ENCODE results near the gene ATP11A. TPM values are rescaled to one million over a fixed set of nuclear protein-coding genes. Genes with fewer than 3 reads are reported as not detected.

ATP11A gene
- total RNA-seq, 6 experiments from 2014 or later = 24.3 to 57.4 (median 33.1) TPM

DNA sequence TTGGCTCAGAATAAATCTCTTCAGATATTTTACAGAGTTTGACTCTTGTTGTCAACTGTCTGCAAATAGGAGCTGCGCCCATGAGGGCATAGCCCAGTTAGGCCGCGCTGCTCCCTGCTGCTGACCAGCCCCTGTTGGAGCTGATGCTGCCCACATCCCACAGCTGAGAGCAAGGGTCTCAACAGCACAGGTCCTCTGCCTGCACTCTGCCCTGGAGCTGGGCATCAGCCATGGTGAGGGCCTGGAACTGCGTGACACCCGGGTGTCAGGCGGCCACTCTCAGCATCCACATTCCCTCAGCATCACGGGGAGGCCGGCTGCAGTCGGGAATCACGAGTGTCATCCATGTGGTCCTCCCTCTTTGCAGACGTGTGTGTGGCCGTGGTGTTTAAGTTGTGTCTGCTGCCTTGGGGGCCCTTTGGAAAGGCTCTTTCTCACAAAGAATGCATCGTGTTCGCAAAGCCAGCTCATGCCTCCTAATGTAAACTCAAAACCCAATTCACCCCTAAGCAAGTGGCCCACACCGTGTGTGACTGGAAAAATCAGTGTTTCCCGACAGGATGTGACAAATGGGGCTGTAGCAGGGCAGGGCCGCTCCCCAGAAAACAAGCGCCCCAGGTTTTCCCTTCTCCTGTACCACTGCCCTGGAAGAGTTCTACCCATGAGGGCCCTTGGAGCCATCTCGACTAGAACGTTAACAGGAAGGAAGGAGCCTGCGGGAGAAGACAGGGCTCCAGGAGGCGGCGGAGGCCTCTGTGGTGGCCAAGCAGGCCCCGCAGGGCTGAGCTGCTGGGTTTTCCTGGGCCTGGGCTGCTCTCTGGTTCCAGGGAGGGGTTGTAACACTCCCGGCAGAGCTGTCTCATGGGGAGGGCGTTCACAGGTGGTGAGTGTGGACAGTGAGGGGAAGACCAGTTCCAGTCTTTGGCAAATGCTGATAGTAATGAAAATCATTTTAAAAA lies 20.3 kb downstream of the ATP11A start:
- no peaks in the 10 kb centered on the region for H3K27me3 ChIP-seq
- H3K9me3 ChIP-seq = no peaks in the 10 kb centered on the region
- ATAC-seq (no peak), DNase-seq (peak in 1 of 3 donors; percentile 37)
- peaks cover 0 to 16% (median 6%) of the 10 kb centered on the region in 4 donors for H3K4me1 ChIP-seq
- H3K36me3 ChIP-seq = no peaks in the 10 kb centered on the region
- WGBS (ENCODE audit: insufficient coverage, low coverage, low lambda C conversion rate, missing lambda C conversion rate) = 86% methylated on average over 5 of the region's 26 CpGs
- intact Hi-C loops (cut with DNase I) = no loop called here
- no peak for TF ChIP-seq POLR2A (IDR thresholded peaks at IDR 0.05)
- TF ChIP-seq, protein P1, sequence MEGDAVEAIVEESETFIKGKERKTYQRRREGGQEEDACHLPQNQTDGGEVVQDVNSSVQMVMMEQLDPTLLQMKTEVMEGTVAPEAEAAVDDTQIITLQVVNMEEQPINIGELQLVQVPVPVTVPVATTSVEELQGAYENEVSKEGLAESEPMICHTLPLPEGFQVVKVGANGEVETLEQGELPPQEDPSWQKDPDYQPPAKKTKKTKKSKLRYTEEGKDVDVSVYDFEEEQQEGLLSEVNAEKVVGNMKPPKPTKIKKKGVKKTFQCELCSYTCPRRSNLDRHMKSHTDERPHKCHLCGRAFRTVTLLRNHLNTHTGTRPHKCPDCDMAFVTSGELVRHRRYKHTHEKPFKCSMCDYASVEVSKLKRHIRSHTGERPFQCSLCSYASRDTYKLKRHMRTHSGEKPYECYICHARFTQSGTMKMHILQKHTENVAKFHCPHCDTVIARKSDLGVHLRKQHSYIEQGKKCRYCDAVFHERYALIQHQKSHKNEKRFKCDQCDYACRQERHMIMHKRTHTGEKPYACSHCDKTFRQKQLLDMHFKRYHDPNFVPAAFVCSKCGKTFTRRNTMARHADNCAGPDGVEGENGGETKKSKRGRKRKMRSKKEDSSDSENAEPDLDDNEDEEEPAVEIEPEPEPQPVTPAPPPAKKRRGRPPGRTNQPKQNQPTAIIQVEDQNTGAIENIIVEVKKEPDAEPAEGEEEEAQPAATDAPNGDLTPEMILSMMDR (IDR thresholded peaks at IDR 0.05) = no peak
- H3K27ac ChIP-seq = peak overlapping the region in 1 of 3 donors; percentile 83
- H3K4me3 ChIP-seq = no peak overlapping the region

DNA sequence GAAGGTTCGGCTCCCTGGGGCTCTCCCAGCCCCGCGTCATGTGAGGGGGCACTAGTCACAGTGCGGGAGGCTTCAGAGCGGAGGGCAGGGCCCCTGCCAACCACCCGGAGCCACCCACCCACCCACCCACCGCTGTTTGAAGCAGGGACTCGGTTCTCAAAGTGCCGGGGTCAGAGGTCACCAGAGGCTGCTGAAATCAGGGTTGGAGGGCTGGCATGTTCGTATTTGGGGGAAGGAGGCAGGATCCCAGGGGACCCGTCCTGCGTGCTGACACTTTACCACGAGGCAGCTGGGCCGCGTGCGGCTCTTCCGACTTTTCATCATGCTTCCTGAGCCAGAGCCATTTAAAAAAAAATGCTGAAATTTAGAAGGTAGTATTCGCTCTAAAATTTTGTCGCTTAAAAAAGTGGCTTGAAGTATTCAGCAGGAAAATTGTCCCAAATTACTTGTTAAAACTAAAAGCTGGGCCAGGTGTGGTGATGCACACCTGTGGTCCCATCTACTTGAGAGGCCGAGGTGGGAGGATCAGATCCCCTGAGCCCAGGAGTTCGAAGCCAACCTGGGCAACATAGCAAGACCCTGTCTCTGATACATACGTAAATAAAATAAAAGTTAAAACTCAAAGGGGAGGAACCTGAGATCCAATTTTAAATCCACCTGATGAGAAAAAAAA lies 21.2 kb downstream of the ATP11A start:
- Histone ChIP-seq H3K27ac (peak overlapping the region; percentile 53 to 83 (median 70)), H3K27me3 (no peaks in the 10 kb centered on the region), H3K4me1 (peaks cover 0 to 16% (median 6%) of the 10 kb centered on the region in 4 donors), H3K9me3 (no peaks in the 10 kb centered on the region), H3K36me3 (no peaks in the 10 kb centered on the region), H3K4me3 (no peak overlapping the region)
- intact Hi-C loops (cut with DNase I) = no loop called here
- no peak for ATAC-seq
- peak in 1 of 3 donors; percentile 44 for DNase-seq
- 80% methylated on average over 13 of the region's 22 CpGs for WGBS (ENCODE audit: insufficient coverage, low coverage, low lambda C conversion rate, missing lambda C conversion rate)
- TF ChIP-seq POLR2A (IDR thresholded peaks at IDR 0.05) = no peak
- TF ChIP-seq, protein P1 (IDR thresholded peaks at IDR 0.05) = no peak

DNA sequence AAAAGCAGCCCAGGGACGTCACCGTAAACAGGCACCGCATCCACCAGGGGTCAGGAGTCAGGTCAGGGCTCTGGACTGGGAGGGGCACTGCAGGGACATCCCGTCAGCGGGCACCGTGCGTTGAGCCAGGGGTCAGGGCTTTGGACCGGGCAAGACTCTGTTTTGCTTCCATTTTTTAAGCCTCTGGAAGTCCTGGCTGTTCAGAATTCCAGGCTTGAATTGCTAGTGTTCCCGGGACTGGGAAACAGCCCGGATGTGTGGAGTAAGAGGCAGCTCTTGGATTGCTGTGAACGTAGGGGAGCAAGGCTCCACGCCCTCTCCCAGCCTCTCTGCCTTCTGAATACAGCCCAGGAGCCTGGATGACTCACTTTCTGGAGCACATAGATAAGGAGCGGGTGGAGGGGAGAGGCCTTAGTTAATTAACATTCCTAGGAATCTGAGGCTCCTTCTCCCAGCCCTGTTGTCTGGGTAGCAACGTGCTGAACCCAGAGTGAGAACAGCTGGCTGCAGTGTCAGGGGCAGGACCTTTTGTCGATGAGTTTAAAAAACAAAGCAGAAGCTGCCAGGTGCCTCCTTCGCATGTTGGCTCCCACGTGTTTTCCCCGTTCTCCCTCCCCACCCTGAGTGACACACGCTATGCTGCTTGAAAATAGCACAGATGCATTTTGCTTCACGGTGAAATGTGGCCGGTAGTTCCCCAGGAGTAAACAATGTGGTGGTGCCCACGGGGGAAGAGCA lies 21.9 kb downstream of the ATP11A start:
- TF ChIP-seq, protein P1 (IDR thresholded peaks at IDR 0.05) = peak in 2 of 4 donors; percentile 26 to 40
- no peak for TF ChIP-seq POLR2A (IDR thresholded peaks at IDR 0.05)
- Histone ChIP-seq H3K27me3 (no peaks in the 10 kb centered on the region), H3K36me3 (no peaks in the 10 kb centered on the region), H3K4me1 (peaks cover 0 to 16% (median 6%) of the 10 kb centered on the region in 4 donors), H3K9me3 (no peaks in the 10 kb centered on the region), H3K4me3 (no peak overlapping the region), H3K27ac (peak overlapping the region; percentile 53 to 83 (median 70))
- intact Hi-C loops (cut with DNase I) = no loop called here
- DNase-seq (peak; percentile 73 to 84 (median 81)), ATAC-seq (peak; percentile 86 to 90 (median 87))
- 20% methylated on average over 15 of the region's 22 CpGs for WGBS (ENCODE audit: insufficient coverage, low coverage, low lambda C conversion rate, missing lambda C conversion rate)

DNA sequence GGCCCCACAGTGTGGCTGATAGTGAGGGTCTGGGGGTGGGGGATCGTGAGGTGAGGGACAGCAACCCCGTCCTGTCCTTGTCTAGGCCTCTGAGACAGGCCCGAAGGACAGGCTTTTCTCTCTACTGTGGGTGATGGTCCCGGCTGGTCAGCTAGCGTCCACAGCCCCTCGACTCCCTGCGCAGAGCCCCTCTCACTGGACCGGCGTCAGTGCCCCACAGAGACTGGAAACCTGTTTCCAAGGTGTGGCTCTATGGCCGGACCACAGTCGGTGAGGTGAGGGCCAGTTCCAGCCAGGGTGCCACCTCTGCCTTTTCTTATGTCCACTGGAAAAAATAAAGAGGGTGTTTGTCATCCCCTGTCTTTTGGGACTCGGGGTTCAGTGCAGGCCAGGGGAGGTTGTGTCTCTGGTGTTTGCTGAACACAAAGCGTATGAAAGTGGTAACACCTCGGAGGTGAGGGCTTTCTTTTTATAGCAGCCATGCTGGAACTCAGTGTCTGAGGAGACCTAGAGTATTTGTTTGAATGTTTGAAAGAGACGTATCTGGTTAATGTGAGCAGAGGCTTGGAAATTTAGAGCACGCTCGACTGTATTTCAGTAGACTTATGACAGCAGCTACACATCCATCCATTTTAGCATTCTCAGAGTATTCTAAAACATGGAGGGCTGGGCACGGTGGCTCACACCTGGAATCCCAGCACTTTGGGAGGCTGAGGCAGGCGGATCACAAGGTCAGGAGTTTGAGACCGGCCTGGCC lies 22.8 kb downstream of the ATP11A start:
- no peak for ATAC-seq
- no peak overlapping the region for H3K4me3 ChIP-seq
- WGBS (ENCODE audit: insufficient coverage, low coverage, low lambda C conversion rate, missing lambda C conversion rate) = 93% methylated on average over 6 of the region's 20 CpGs
- intact Hi-C loops (cut with DNase I) = no loop called here
- H3K27ac ChIP-seq = peak overlapping the region; percentile 53 to 83 (median 70)
- TF ChIP-seq, protein P1 (IDR thresholded peaks at IDR 0.05) = no peak
- no peak for TF ChIP-seq POLR2A (IDR thresholded peaks at IDR 0.05)
- H3K27me3 ChIP-seq = no peaks in the 10 kb centered on the region
- H3K9me3 ChIP-seq = no peaks in the 10 kb centered on the region
- DNase-seq = peak in 1 of 3 donors; percentile 44
- peaks cover 0 to 16% (median 6%) of the 10 kb centered on the region in 4 donors for H3K4me1 ChIP-seq
- no peaks in the 10 kb centered on the region for H3K36me3 ChIP-seq
